ENCODE results near the gene SMG1.

SMG1 gene

DNA sequence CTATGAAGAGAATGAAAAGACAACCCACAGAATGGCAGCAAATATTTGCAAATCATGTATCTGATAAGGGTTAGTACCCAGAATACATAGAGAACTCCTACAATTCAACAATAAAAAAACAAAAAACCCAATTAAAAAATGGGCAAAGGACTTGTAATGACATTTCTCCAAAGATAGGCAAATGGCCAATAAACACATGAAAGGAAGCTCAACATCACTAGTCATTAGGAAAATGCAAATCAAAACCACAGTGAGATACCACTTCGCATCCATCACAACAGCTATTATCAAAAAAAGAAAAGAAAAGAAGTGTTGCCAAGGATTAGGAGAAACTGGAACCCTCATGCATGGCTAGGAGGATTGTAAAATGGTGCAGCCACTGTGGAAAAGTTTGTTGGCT lies 79.8 kb downstream of the SMG1 start:
- Histone ChIP-seq H3K9me3 (ENCODE audit: control insufficient read depth, insufficient read depth, low read length) (no peaks in the 10 kb centered on the region), H3K36me3 (ENCODE audit: control insufficient read depth, insufficient read depth, low read length) (peaks cover 30% of the 10 kb centered on the region), H3K4me1 (ENCODE audit: control insufficient read depth, insufficient read depth, low read length) (no peaks in the 10 kb centered on the region), H3K4me3 (ENCODE audit: low read length) (no peak overlapping the region), H3K27ac (ENCODE audit: low read length) (no peak overlapping the region), H3K27me3 (ENCODE audit: control insufficient read depth, insufficient read depth, low read length) (no peaks in the 10 kb centered on the region)
- no peak for DNase-seq (ENCODE audit: low read depth, low spot score)
- no CpG with 5 or more reads among the region's 1 CpG for WGBS (ENCODE audit: insufficient coverage, insufficient read length)

DNA sequence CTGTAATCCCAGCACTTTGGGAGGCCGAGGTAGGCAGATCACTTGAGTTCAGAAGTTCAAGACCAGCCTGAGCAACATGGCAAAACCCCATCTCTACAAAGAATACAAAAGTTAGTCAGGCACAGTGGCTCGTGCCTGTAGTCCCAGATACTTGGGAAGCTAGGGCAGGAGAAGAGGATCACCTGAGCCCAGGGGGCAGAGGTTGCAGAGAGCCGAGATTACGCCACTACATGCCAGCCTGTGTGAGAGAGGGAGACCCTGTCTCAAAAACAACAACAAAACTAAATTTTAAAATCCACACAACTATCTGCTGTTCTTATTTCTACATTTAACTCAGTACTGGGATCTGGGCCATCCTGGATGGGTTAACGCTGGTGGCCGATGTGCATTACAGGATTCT lies 83.6 kb downstream of the SMG1 start:
- no CpG with 5 or more reads among the region's 6 CpGs for WGBS (ENCODE audit: insufficient coverage, insufficient read length)
- Histone ChIP-seq H3K4me3 (ENCODE audit: low read length) (no peak overlapping the region), H3K27me3 (ENCODE audit: control insufficient read depth, insufficient read depth, low read length) (no peaks in the 10 kb centered on the region), H3K36me3 (ENCODE audit: control insufficient read depth, insufficient read depth, low read length) (peaks cover 19% of the 10 kb centered on the region), H3K27ac (ENCODE audit: low read length) (no peak overlapping the region), H3K9me3 (ENCODE audit: control insufficient read depth, insufficient read depth, low read length) (no peaks in the 10 kb centered on the region), H3K4me1 (ENCODE audit: control insufficient read depth, insufficient read depth, low read length) (no peaks in the 10 kb centered on the region)
- no peak for DNase-seq (ENCODE audit: low read depth, low spot score)

DNA sequence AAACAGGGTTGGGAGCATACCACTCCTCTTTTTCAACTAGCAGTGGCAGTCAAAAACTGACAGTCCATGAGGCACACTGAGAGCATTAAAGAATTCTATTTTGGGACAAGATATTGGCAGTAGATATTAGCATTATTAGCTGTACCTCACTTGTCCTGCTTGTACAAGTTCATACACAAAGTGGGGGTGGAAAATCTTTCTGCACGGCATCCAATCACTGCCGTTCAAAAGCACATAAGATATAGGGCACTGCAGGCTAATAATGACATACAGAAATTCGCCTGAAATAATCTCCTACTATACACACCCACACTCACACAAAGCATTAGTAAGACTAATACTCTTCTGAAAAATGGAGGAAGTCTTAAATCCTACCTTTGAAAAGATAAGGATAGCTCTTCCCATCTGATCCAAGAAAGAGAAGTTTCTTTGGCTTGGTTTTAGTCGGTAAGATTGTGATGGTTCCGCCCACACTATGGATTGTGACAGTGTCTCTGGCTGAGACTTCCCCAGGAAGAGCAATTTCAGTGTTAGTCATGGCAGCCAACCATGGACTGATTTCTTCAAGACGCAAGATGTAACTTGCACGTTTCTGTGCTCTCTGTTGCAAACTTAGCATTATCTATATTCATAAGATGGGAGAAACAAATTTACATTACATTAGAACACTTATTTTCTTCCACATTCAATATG lies 84.2 kb downstream of the SMG1 start:
- WGBS (ENCODE audit: insufficient coverage, insufficient read length) = no CpG with 5 or more reads among the region's 7 CpGs
- no peaks in the 10 kb centered on the region for H3K4me1 ChIP-seq (ENCODE audit: control insufficient read depth, insufficient read depth, low read length)
- no peak overlapping the region for H3K4me3 ChIP-seq (ENCODE audit: low read length)
- H3K9me3 ChIP-seq (ENCODE audit: control insufficient read depth, insufficient read depth, low read length) = no peaks in the 10 kb centered on the region
- peaks cover 21% of the 10 kb centered on the region for H3K36me3 ChIP-seq (ENCODE audit: control insufficient read depth, insufficient read depth, low read length)
- no peak overlapping the region for H3K27ac ChIP-seq (ENCODE audit: low read length)
- no peak for DNase-seq (ENCODE audit: low read depth, low spot score)
- H3K27me3 ChIP-seq (ENCODE audit: control insufficient read depth, insufficient read depth, low read length) = no peaks in the 10 kb centered on the region

DNA sequence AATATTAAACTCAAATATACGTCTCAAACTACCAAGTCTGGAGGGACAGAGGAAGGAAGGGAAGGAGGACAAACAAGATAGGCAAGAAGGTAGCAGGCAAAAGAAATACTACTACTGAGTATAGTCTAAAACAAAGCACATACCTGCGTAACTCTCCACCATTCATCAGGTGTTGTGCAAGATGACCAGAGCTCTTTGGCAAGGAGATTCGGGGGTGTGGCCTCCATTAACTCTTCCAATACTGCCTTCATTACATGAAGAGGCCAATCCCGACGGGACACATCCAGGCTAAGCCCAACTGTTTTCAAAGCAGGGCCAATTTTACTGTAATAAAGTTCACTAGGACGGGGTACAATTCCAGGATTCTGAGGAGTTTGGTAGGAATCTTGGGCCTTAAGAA lies 86.7 kb downstream of the SMG1 start:
- DNase-seq (ENCODE audit: low read depth, low spot score) = no peak
- no peaks in the 10 kb centered on the region for H3K9me3 ChIP-seq (ENCODE audit: control insufficient read depth, insufficient read depth, low read length)
- 100% methylated on average over 1 of the region's 6 CpGs for WGBS (ENCODE audit: insufficient coverage, insufficient read length)
- no peak overlapping the region for H3K4me3 ChIP-seq (ENCODE audit: low read length)
- H3K36me3 ChIP-seq (ENCODE audit: control insufficient read depth, insufficient read depth, low read length) = peaks cover 34% of the 10 kb centered on the region
- no peak overlapping the region for H3K27ac ChIP-seq (ENCODE audit: low read length)
- H3K27me3 ChIP-seq (ENCODE audit: control insufficient read depth, insufficient read depth, low read length) = no peaks in the 10 kb centered on the region
- H3K4me1 ChIP-seq (ENCODE audit: control insufficient read depth, insufficient read depth, low read length) = no peaks in the 10 kb centered on the region

DNA sequence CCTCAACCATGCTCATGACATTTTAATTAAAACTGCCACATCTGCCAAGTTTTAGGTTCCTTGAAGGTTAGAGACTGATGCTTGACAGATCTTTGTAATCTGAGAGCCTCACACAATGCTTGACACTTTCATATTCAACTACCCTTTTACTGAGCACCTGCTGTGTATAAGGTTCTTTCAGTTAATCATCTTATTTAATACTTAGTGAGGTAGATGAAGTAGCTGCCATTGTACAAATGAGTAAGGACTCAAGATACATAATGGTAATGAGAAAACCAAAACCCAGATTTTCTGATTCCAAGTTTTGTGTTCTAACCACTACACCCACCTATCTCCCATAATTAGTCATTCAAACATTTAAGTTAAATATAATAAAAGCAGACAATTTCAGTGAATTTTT lies 89.5 kb downstream of the SMG1 start:
- Histone ChIP-seq H3K27ac (ENCODE audit: low read length) (no peak overlapping the region), H3K36me3 (ENCODE audit: control insufficient read depth, insufficient read depth, low read length) (peaks cover 43% of the 10 kb centered on the region), H3K4me3 (ENCODE audit: low read length) (no peak overlapping the region)

DNA sequence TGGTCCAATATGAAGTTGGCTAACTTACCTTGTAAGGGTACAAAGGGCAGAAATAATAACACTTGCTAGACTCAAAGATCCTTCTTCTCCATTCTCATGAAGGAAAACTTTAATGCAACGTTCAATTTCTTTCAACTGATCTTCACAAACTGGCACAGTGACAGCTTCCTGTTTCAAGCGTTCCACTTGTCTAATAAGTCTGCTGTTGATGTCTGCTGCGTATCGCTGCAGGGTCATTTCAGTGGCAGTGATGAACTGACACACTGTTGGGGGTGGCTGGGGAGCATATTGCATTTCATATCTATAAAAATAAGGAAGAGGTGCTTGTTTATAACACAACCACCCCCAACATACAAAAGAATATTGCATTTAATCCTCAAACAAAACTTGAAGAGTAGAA lies 91.3 kb downstream of the SMG1 start:
- no peak overlapping the region for H3K27ac ChIP-seq (ENCODE audit: low read length)
- H3K4me3 ChIP-seq (ENCODE audit: low read length) = no peak overlapping the region
- H3K27me3 ChIP-seq (ENCODE audit: control insufficient read depth, insufficient read depth, low read length) = no peaks in the 10 kb centered on the region
- WGBS (ENCODE audit: insufficient coverage, insufficient read length) = no CpG with 5 or more reads among the region's 4 CpGs
- H3K4me1 ChIP-seq (ENCODE audit: control insufficient read depth, insufficient read depth, low read length) = no peaks in the 10 kb centered on the region
- DNase-seq (ENCODE audit: low read depth, low spot score) = no peak
- H3K9me3 ChIP-seq (ENCODE audit: control insufficient read depth, insufficient read depth, low read length) = no peaks in the 10 kb centered on the region
- peaks cover 45% of the 10 kb centered on the region for H3K36me3 ChIP-seq (ENCODE audit: control insufficient read depth, insufficient read depth, low read length)

More for the DNA sequence above, 89.5 kb downstream of the SMG1 start:
- Histone ChIP-seq H3K9me3 (ENCODE audit: control insufficient read depth, insufficient read depth, low read length) (no peaks in the 10 kb centered on the region), H3K4me1 (ENCODE audit: control insufficient read depth, insufficient read depth, low read length) (no peaks in the 10 kb centered on the region), H3K27me3 (ENCODE audit: control insufficient read depth, insufficient read depth, low read length) (no peaks in the 10 kb centered on the region)
- no peak for DNase-seq (ENCODE audit: low read depth, low spot score)

DNA sequence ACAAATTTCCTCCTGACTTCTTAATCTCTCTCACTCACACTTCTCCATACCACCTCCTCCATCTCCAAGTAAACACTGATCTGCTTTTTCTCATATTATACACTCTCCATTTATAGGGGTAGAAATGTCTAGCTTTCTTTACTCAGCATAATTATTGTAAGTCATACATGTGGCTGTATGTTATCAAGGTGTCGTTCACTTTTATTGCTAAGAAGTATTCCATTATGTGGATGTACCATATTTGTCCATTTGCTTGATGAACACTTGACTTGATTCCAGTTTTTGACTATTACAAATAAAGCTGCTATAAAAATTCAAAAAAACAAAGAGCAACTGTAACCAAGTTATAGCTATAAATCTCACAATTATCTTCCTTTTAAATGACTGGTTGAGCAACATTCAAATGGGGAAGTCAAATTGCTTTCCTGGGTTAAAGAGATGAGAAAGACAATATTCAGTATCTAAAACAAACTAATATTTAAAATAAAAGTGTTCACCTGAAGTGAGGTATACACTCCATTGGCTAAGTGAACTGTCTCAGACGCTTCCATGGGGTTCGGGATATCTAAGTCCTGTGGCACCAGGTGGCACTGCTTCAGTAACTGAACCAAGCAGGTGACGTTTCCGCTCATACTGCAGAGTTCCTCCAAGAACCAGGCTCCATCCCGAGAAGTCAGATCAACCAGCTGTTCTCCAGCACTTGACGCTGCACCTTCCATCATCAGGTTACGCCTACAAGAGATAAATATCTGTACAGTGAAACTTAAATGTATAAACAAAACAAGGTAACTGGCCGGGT lies 92.3 kb downstream of the SMG1 start:
- peaks cover 45% of the 10 kb centered on the region for H3K36me3 ChIP-seq (ENCODE audit: control insufficient read depth, insufficient read depth, low read length)
- no peak for DNase-seq (ENCODE audit: low read depth, low spot score)
- H3K27ac ChIP-seq (ENCODE audit: low read length) = no peak overlapping the region
- no peaks in the 10 kb centered on the region for H3K27me3 ChIP-seq (ENCODE audit: control insufficient read depth, insufficient read depth, low read length)
- no peaks in the 10 kb centered on the region for H3K9me3 ChIP-seq (ENCODE audit: control insufficient read depth, insufficient read depth, low read length)
- no peak overlapping the region for H3K4me3 ChIP-seq (ENCODE audit: low read length)
- no peaks in the 10 kb centered on the region for H3K4me1 ChIP-seq (ENCODE audit: control insufficient read depth, insufficient read depth, low read length)
- WGBS (ENCODE audit: insufficient coverage, insufficient read length) = no CpG with 5 or more reads among the region's 9 CpGs

DNA sequence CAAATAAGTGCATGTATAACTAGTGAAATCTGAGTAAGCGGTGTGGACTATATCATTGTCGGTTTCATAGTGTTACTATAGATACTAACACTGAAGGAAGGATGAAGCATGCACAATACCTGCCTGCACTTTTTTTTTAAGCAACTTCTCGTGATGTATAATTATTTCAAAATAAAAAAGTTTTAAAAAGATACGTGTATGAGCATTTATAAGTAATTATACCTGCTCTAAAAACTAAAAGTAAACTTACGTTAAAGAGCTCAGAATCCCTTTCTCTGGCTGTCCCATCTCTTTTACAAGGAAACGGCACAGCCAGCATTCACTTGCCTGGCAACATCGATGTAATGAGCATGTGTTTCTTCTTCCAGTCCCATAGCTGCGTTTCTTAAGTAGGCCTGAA lies 93.6 kb downstream of the SMG1 start:
- Histone ChIP-seq H3K4me3 (ENCODE audit: low read length) (no peak overlapping the region), H3K4me1 (ENCODE audit: control insufficient read depth, insufficient read depth, low read length) (no peaks in the 10 kb centered on the region), H3K27me3 (ENCODE audit: control insufficient read depth, insufficient read depth, low read length) (no peaks in the 10 kb centered on the region), H3K27ac (ENCODE audit: low read length) (no peak overlapping the region), H3K9me3 (ENCODE audit: control insufficient read depth, insufficient read depth, low read length) (no peaks in the 10 kb centered on the region), H3K36me3 (ENCODE audit: control insufficient read depth, insufficient read depth, low read length) (peaks cover 45% of the 10 kb centered on the region)
- whole genome bisulfite sequencing (ENCODE audit: insufficient coverage, insufficient read length) = no CpG with 5 or more reads among the region's 8 CpGs
- DNase-seq (ENCODE audit: low read depth, low spot score) = no peak

DNA sequence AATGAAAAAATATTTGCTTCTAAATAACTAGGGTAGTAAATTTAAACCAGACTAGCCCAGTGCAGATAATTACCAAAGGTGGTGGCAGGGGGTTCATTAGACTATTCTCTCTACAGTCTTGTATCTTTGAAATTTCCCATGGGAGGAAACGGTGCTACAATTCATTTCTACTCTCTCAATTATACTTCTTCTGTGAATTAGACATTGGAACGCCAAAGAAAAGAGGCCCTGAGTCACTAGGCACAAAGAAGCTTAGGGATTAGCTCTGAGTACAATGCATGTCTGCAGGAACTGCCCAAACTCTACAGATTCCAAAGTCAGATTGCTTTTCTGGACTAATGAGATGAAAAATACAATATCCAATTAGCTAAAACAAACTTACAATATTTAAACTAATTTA lies 94.2 kb downstream of the SMG1 start:
- Histone ChIP-seq H3K9me3 (ENCODE audit: control insufficient read depth, insufficient read depth, low read length) (no peaks in the 10 kb centered on the region), H3K4me3 (ENCODE audit: low read length) (no peak overlapping the region), H3K27ac (ENCODE audit: low read length) (no peak overlapping the region), H3K27me3 (ENCODE audit: control insufficient read depth, insufficient read depth, low read length) (no peaks in the 10 kb centered on the region), H3K36me3 (ENCODE audit: control insufficient read depth, insufficient read depth, low read length) (peaks cover 40% of the 10 kb centered on the region), H3K4me1 (ENCODE audit: control insufficient read depth, insufficient read depth, low read length) (no peaks in the 10 kb centered on the region)
- DNase-seq (ENCODE audit: low read depth, low spot score) = no peak
- no CpG with 5 or more reads among the region's 2 CpGs for WGBS (ENCODE audit: insufficient coverage, insufficient read length)

DNA sequence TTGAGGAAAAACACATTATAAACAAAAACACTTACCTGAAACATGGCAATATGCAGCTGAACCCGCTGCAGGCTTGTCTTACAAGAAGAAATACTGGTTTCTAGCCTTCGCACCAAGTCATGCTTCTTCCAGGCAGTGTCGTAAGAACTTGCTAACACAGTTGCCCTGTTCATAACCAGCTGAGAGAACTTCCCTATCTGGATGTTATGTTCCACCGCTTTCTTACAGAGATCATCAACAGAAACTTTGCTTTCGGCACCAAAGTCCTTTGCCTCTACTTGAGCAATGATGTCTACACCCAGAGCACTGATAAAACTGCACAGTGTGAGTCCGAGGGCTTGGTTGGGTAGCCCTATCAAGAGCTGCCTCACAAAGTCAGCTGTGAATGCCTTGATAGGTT lies 97.0 kb downstream of the SMG1 start:
- Histone ChIP-seq H3K9me3 (ENCODE audit: control insufficient read depth, insufficient read depth, low read length) (no peaks in the 10 kb centered on the region), H3K4me3 (ENCODE audit: low read length) (no peak overlapping the region), H3K27me3 (ENCODE audit: control insufficient read depth, insufficient read depth, low read length) (no peaks in the 10 kb centered on the region), H3K27ac (ENCODE audit: low read length) (no peak overlapping the region), H3K4me1 (ENCODE audit: control insufficient read depth, insufficient read depth, low read length) (no peaks in the 10 kb centered on the region), H3K36me3 (ENCODE audit: control insufficient read depth, insufficient read depth, low read length) (peaks cover 21% of the 10 kb centered on the region; the same call in 1 of the 2 replicates)
- WGBS (ENCODE audit: insufficient coverage, insufficient read length) = no CpG with 5 or more reads among the region's 6 CpGs
- DNase-seq (ENCODE audit: low read depth, low spot score) = no peak

DNA sequence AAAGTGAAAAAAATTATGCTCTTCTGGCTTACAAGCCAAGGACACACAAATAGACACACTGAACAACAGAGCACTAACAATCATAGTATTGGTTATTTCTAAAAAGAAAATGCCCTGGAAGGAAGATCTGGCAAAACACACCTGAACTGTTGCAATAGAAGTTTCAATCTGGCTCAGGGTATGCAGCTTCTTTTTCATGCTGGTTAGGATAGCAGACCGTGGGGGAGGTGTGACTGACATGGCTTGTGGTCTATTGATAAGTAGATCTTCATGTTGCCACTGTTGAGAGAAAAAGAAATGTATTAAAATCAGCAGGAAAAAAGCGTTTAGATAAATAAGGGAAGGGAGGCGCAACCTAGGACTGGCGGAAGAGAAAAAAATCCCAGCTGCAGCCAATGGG lies 98.3 kb downstream of the SMG1 start:
- no peaks in the 10 kb centered on the region for H3K27me3 ChIP-seq (ENCODE audit: control insufficient read depth, insufficient read depth, low read length)
- H3K4me1 ChIP-seq (ENCODE audit: control insufficient read depth, insufficient read depth, low read length) = no peaks in the 10 kb centered on the region
- WGBS (ENCODE audit: insufficient coverage, insufficient read length) = no CpG with 5 or more reads among the region's 4 CpGs
- H3K9me3 ChIP-seq (ENCODE audit: control insufficient read depth, insufficient read depth, low read length) = no peaks in the 10 kb centered on the region
- peaks cover 18% of the 10 kb centered on the region; the same call in 1 of the 2 replicates for H3K36me3 ChIP-seq (ENCODE audit: control insufficient read depth, insufficient read depth, low read length)
- no peak overlapping the region for H3K4me3 ChIP-seq (ENCODE audit: low read length)
- no peak overlapping the region for H3K27ac ChIP-seq (ENCODE audit: low read length)
- DNase-seq (ENCODE audit: low read depth, low spot score) = no peak
